ENCODE results near the gene C16orf74. TPM values are rescaled to one million over a fixed set of nuclear protein-coding genes. Genes with fewer than 3 reads are reported as not detected.
A peak's percentile ranks its signal among the peaks of the same experiment; 100 is the strongest.

Gene C16orf74
- total RNA-seq, 1 donor, result 8.2 TPM

- TF ChIP-seq CTCF (IDR thresholded peaks at IDR 0.05; ENCODE audit: insufficient read depth, low read depth, low read length), result no peak
- no peak overlapping the region for H3K4me3 ChIP-seq (ENCODE audit: low read depth, low read length)
Observed at GRCh38 chr16:85720302-85720637, 30.6 kb downstream of the C16orf74 start.

GRCh38 chr16:85719605-85720301 lies 31.1 kb downstream of the C16orf74 start:
- H3K4me3 ChIP-seq (ENCODE audit: low read depth, low read length), result no peak overlapping the region
- DNase-seq (ENCODE audit: low read depth), result no peak
- no peak for TF ChIP-seq CTCF (IDR thresholded peaks at IDR 0.05; ENCODE audit: insufficient read depth, low read depth, low read length)

More at GRCh38 chr16:85720302-85720637, 30.6 kb downstream of the C16orf74 start:
- DNase-seq (ENCODE audit: low read depth), result no peak

GRCh38 chr16:85718682-85719081 lies 32.2 kb downstream of the C16orf74 start:
- DNase-seq (ENCODE audit: low read depth), result no peak
- TF ChIP-seq CTCF (IDR thresholded peaks at IDR 0.05; ENCODE audit: insufficient read depth, low read depth, low read length), result peak; percentile 52
- H3K4me3 ChIP-seq (ENCODE audit: low read depth, low read length), result no peak overlapping the region

- DNase-seq (ENCODE audit: low read depth), result no peak
- no peak overlapping the region for H3K4me3 ChIP-seq (ENCODE audit: low read depth, low read length)
- TF ChIP-seq CTCF (IDR thresholded peaks at IDR 0.05; ENCODE audit: insufficient read depth, low read depth, low read length), result no peak
Observed at GRCh38 chr16:85718153-85718477, 32.8 kb downstream of the C16orf74 start.

GRCh38 chr16:85717393-85718152 lies 33.3 kb downstream of the C16orf74 start:
- peak; percentile 67 for DNase-seq (ENCODE audit: low read depth)
- TF ChIP-seq CTCF (IDR thresholded peaks at IDR 0.05; ENCODE audit: insufficient read depth, low read depth, low read length), result peak; percentile 59
- no peak overlapping the region for H3K4me3 ChIP-seq (ENCODE audit: low read depth, low read length)

- DNase-seq (ENCODE audit: low read depth), result no peak
Observed at GRCh38 chr16:85716680-85717038, 34.2 kb downstream of the C16orf74 start.

More at GRCh38 chr16:85716680-85717038, 34.2 kb downstream of the C16orf74 start:
- no peak overlapping the region for H3K4me3 ChIP-seq (ENCODE audit: low read depth, low read length)
- no peak for TF ChIP-seq CTCF (IDR thresholded peaks at IDR 0.05; ENCODE audit: insufficient read depth, low read depth, low read length)

Measured in fibroblast of villous mesenchyme (primary cell).